IMR-90 (cell line): ENCODE measurements around the gene NDUFA1. TPM values are rescaled to one million over a fixed set of nuclear protein-coding genes. Genes with fewer than 3 reads are reported as not detected.

Experiments used
- ATAC-seq: fragments of 200-7000 bp; cut with Tn5 transposase; 2 replicates; pipeline ENCODE4 v1.9.1; 2020; ENCODE audit warnings: low read depth, mild to moderate bottlenecking, moderate library complexity
- BruUV-seq: library from RNA; stranded (reverse); fragments of 400-500 nt; replicated peaks from 2 replicates; lab custom pipeline; 2021; lab: Mats Ljungman, UMichigan
- CTCF ChIA-PET: fragments of 300-600 bp; formaldehyde crosslinking; extraction: SDS; loops from one replicate; lab custom pipeline; 2021; ENCODE audit warnings: antibody characterized with exemption; lab: Yijun Ruan, JAX
- POLR2A ChIA-PET: fragments of 300-600 bp; sonication (Branson Sonifier 250); formaldehyde crosslinking; loops from one replicate; lab custom pipeline; 2022; ENCODE audit warnings: antibody characterized with exemption; ENCODE audit not compliant: unreplicated experiment; lab: Charles Lee
- DNase-seq: peaks from one replicate; pipeline ENCODE4 v3.0.0; 2013
- H2AFZ ChIP-seq: replicated peaks from 2 replicates; pipeline ENCODE3; 2013; ENCODE audit warnings: low read length, mild to moderate bottlenecking; ENCODE audit not compliant: poor library complexity
- H2AK5ac ChIP-seq: 2 replicates; pipeline ENCODE4 v1.6.1; 2013; ENCODE audit warnings: low read depth, low read length, inconsistent platforms
- H2AK9ac ChIP-seq: replicated peaks from 2 replicates; pipeline ENCODE3; 2013; ENCODE audit warnings: mild to moderate bottlenecking, low read depth, low read length, moderate library complexity; ENCODE audit not compliant: poor library complexity
- H2BK120ac ChIP-seq: 2 replicates; pipeline ENCODE4 v1.6.1; 2013; ENCODE audit warnings: low read depth, low read length, inconsistent platforms
- H2BK15ac ChIP-seq: 3 replicates; pipeline ENCODE4 v1.6.1; 2013; ENCODE audit warnings: low read depth, low read length, inconsistent platforms
- H2BK20ac ChIP-seq: 2 replicates; pipeline ENCODE4 v1.6.1; 2013; ENCODE audit warnings: low read depth, mild to moderate bottlenecking, inconsistent platforms, low read length, moderate library complexity
- H2BK5ac ChIP-seq: 2 replicates; pipeline ENCODE4 v1.6.1; 2013; ENCODE audit warnings: mild to moderate bottlenecking, low read depth, low read length, inconsistent platforms; ENCODE audit not compliant: poor library complexity, severe bottlenecking
- H3K14ac ChIP-seq: replicated peaks from 2 replicates; pipeline ENCODE4 v1.6.1; 2013; ENCODE audit warnings: low read depth, low read length, inconsistent platforms
- H3K18ac ChIP-seq: 2 replicates; pipeline ENCODE4 v1.6.1; 2013; ENCODE audit warnings: low read depth, low read length, control low read depth
- H3K23ac ChIP-seq: 2 replicates; pipeline ENCODE4 v1.6.1; 2013; ENCODE audit warnings: low read depth, low read length, inconsistent platforms
- H3K27ac ChIP-seq: 2 replicates; pipeline ENCODE4 v1.5.1; 2013; ENCODE audit warnings: mild to moderate bottlenecking, control low read depth, low read length; ENCODE audit not compliant: insufficient read depth
- H3K27me3 ChIP-seq: 2 replicates; pipeline ENCODE4 v1.6.1; 2013; ENCODE audit warnings: low read length; ENCODE audit not compliant: control insufficient read depth, insufficient read depth
- H3K36me3 ChIP-seq: 2 replicates; pipeline ENCODE4 v1.6.1; 2013; ENCODE audit warnings: low read length, mixed read lengths; ENCODE audit not compliant: control insufficient read depth, insufficient read depth
- H3K4ac ChIP-seq: 2 replicates; pipeline ENCODE4 v1.6.1; 2013; ENCODE audit warnings: low read depth, low read length, inconsistent platforms
- H3K4me1 ChIP-seq: 2 replicates; pipeline ENCODE4 v1.6.1; 2013; ENCODE audit warnings: low read length, mixed read lengths; ENCODE audit not compliant: control insufficient read depth, insufficient read depth
- H3K4me2 ChIP-seq: 2 replicates; pipeline ENCODE4 v1.6.1; 2013; ENCODE audit warnings: low read depth, mild to moderate bottlenecking, control low read depth, low read length, moderate library complexity
- H3K4me3 ChIP-seq: 2 replicates; pipeline ENCODE4 v1.5.1; 2013; ENCODE audit warnings: low read depth, mild to moderate bottlenecking, control low read depth, low read length, moderate library complexity; ENCODE audit not compliant: insufficient read depth
- H3K56ac ChIP-seq: 2 replicates; pipeline ENCODE4 v1.6.1; 2013; ENCODE audit warnings: low read length, inconsistent platforms; ENCODE audit not compliant: insufficient read depth; ENCODE audit errors: extremely low read depth
- H3K79me1 ChIP-seq, 2 experiments: 2 replicates each; pipeline ENCODE4 v1.6.1; 2013; ENCODE audit warnings: low read length in 2 of 2, inconsistent platforms in 1 of 2, low read depth in 1 of 2
- H3K9ac ChIP-seq: 2 replicates; pipeline ENCODE4 v1.6.1; 2013; ENCODE audit warnings: low read depth, low read length, control low read depth
- H3K9me1 ChIP-seq: 2 replicates; pipeline ENCODE4 v1.6.1; 2013; ENCODE audit warnings: low read length, inconsistent platforms; ENCODE audit not compliant: insufficient read depth
- H3K9me3 ChIP-seq: 2 replicates; pipeline ENCODE4 v1.6.1; 2013; ENCODE audit warnings: low read length; ENCODE audit not compliant: control insufficient read depth, insufficient read depth
- H4K20me1 ChIP-seq: 2 replicates; pipeline ENCODE4 v1.6.1; 2013; ENCODE audit warnings: low read length, inconsistent platforms; ENCODE audit not compliant: insufficient read depth
- H4K5ac ChIP-seq: 2 replicates; pipeline ENCODE4 v1.6.1; 2013; ENCODE audit warnings: mild to moderate bottlenecking, low read depth, low read length, control low read depth
- H4K8ac ChIP-seq, 2 experiments: 2 replicates each; pipeline ENCODE4 v1.6.1; 2013; ENCODE audit warnings: low read depth in 2 of 2, low read length in 2 of 2, control low read depth in 1 of 2, inconsistent platforms in 1 of 2
- H4K91ac ChIP-seq: 2 replicates; pipeline ENCODE4 v1.6.1; 2013; ENCODE audit warnings: low read depth, low read length, inconsistent platforms; ENCODE audit not compliant: insufficient read depth
- BHLHE40 ChIP-seq: fragments of 150-350 bp; IDR thresholded peaks from 2 replicates; pipeline ENCODE4 v1.6.1; 2016; ENCODE audit warnings: mild to moderate bottlenecking, low read depth, low read length
- CEBPB ChIP-seq: IDR thresholded peaks from 2 replicates; pipeline ENCODE4 v1.6.1; 2012; ENCODE audit warnings: low read depth, low read length, improper control_type of control experiment
- CHD1 ChIP-seq: IDR thresholded peaks from 2 replicates; pipeline ENCODE4 v1.6.1; 2012; ENCODE audit warnings: low read depth, low read length, improper control_type of control experiment
- MAFK ChIP-seq: IDR thresholded peaks from 2 replicates; pipeline ENCODE4 v1.6.1; 2012; ENCODE audit warnings: low read depth, low read length, improper control_type of control experiment
- MAZ ChIP-seq: IDR thresholded peaks from 2 replicates; pipeline ENCODE4 v1.6.1; 2012; ENCODE audit warnings: low read depth, mild to moderate bottlenecking, low read length, improper control_type of control experiment, moderate library complexity, borderline replicate concordance
- MXI1 ChIP-seq: IDR thresholded peaks from 2 replicates; pipeline ENCODE4 v1.6.1; 2012; ENCODE audit warnings: low read depth, mild to moderate bottlenecking, low read length, moderate library complexity, borderline replicate concordance
- RAD21 ChIP-seq: IDR thresholded peaks from 2 replicates; pipeline ENCODE4 v1.6.1; 2012; ENCODE audit warnings: low read length, improper control_type of control experiment
- RFX5 ChIP-seq: IDR thresholded peaks from 2 replicates; pipeline ENCODE4 v1.8.0; 2012; ENCODE audit warnings: low read depth, mild to moderate bottlenecking, low read length, moderate library complexity
- SMC3 ChIP-seq: fragments of 150-350 bp; IDR thresholded peaks from 2 replicates; pipeline ENCODE4 v1.6.1; 2016; ENCODE audit warnings: low read depth, mild to moderate bottlenecking, antibody characterized with exemption, low read length, moderate library complexity
- WGBS, 2 experiments: methylation state at CpG; one replicate each; pipeline versions ENCODE4 v1.1.5 to v1.1.7; 2013; ENCODE audit warnings: missing lambda C conversion rate in 2 of 2; ENCODE audit not compliant: insufficient read length in 1 of 2; ENCODE audit errors: extremely low coverage in 2 of 2; 5-methylcytosine and 5-hydroxymethylcytosine counted together
- dilution Hi-C: fragments of 300-500 bp; cut with HindIII; formaldehyde crosslinking; loops from one replicate; pipeline ENCODE4 v1.14.3; 2018; ENCODE audit warnings: low sequenced_read_pairs; ENCODE audit not compliant: unreplicated experiment
- in situ Hi-C: fragments of 300-500 bp; cut with MboI; formaldehyde crosslinking; loops from 3 replicates; pipeline ENCODE4 v1.14.3; 2019; ENCODE audit warnings: low sequenced_read_pairs, inconsistent platforms, mixed read lengths
- intact Hi-C: fragments of 100-400 bp; cut with micrococcal nuclease; formaldehyde crosslinking; loops from 2 replicates; pipeline ENCODE4 v1.10.0; 2022
- polyA plus RNA-seq, 3 experiments: library from polyadenylated mRNA; depleted of rRNA; stranded (reverse); fragments of >200 nt; gene quantifications; 2 replicates each; pipeline ENCODE4 v1.2.3, GENCODE V29; 2012; ENCODE audit warnings: low replicate concordance in 1 of 3
- total RNA-seq: library from RNA; depleted of rRNA; stranded (reverse); fragments of >200 nt; gene quantifications from 2 replicates; pipeline ENCODE4 v1.2.3, GENCODE V29; 2012
- TF ChIP-seq, protein P1 (sequence below): conservative IDR thresholded peaks from 2 replicates; pipeline ENCODE4 v1.5.1; 2012; ENCODE audit warnings: mild to moderate bottlenecking, low read depth, low read length, improper control_type of control experiment
- TF ChIP-seq, protein P2 (sequence below): fragments of 150-350 bp; IDR thresholded peaks from 2 replicates; pipeline ENCODE4 v1.6.1; 2017; ENCODE audit warnings: mild to moderate bottlenecking, antibody characterized with exemption, low read length, low read depth
- TF ChIP-seq, protein P3 (sequence below): fragments of 150-350 bp; IDR thresholded peaks from 2 replicates; pipeline ENCODE4 v1.6.1; 2016; ENCODE audit warnings: low read depth, mild to moderate bottlenecking, low read length, moderate library complexity, borderline replicate concordance

Gene NDUFA1
- total and polyA plus RNA-seq, 2 of the 4 experiments (the other 2 are of a cell fraction), result 12.5 to 90.1 TPM

DNA sequence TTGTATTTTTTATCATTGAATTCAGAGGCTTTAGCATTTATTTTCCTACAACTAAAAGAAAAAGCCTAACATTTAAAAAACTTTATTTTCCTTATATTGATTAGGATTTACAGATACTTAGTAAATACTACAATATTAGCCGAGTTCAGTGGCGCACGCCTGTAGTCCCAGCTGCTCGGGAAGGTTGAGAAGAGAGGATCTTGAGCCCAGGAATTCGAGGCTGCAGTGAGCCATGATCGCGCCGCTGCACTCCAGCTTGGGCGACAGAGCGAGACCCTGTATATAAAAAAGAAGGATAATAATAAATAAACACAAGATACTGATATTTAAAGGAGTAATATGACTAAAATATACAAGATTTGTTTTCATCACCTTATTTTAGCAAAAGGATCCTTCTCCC is 18.2 kb upstream of the NDUFA1 start:
- Histone ChIP-seq H3K4ac (peak overlapping the region; percentile 55; the same call in 1 of the 2 replicates), H3K27ac (peak overlapping the region; percentile 50), H4K91ac (no peak overlapping the region), H2AK5ac (no peak overlapping the region), H3K4me1 (no peaks in the 10 kb centered on the region), H3K18ac (peak overlapping the region; percentile 9; the same call in 1 of the 2 replicates), H3K9ac (peak overlapping the region; percentile 55; the same call in 1 of the 2 replicates), H2BK120ac (no peak overlapping the region), H2AK9ac (no peak overlapping the region), H3K14ac (peak overlapping the region; percentile 46; the same call in 1 of the 2 replicates), H2BK15ac (no peak overlapping the region), H4K20me1 (no peaks in the 10 kb centered on the region), H3K27me3 (no peaks in the 10 kb centered on the region), H3K9me1 (no peaks in the 10 kb centered on the region), H3K56ac (no peak overlapping the region), H2BK5ac (peak overlapping the region; percentile 18), H2AFZ (peak overlapping the region; percentile 67), H3K9me3 (no peaks in the 10 kb centered on the region), H3K4me2 (peak overlapping the region; percentile 81), H3K23ac (no peak overlapping the region), H3K36me3 (no peaks in the 10 kb centered on the region), H4K8ac (peak overlapping the region; percentile 64 to 90), H4K5ac (peak overlapping the region; percentile 54; the same call in 1 of the 2 replicates), H2BK20ac (no peak overlapping the region), H3K4me3 (peak overlapping the region; percentile 59), H3K79me1 (peaks cover 0 to 4% of the 10 kb centered on the region in 2 experiments; a peak in 1 of 4 replicates)
- ChIA-PET CTCF (interaction anchor here (0.9 kb wide), 1 partner anchor 79 kb away, joined by 3 read pairs; no protein-coding TSS in a partner anchor), POLR2A (interaction anchor here (0.5 to 0.8 kb wide), 2 partner anchors 17 to 1128 kb away, joined by 3 read pairs; no protein-coding TSS in a partner anchor)
- WGBS, 2 experiments, result no CpG with 5 or more reads among the region's 10 CpGs
- no peak for ATAC-seq
- DNase-seq, result no peak
- no peak for TF ChIP-seq CEBPB
- TF ChIP-seq CHD1, result no peak
- TF ChIP-seq, protein P1, sequence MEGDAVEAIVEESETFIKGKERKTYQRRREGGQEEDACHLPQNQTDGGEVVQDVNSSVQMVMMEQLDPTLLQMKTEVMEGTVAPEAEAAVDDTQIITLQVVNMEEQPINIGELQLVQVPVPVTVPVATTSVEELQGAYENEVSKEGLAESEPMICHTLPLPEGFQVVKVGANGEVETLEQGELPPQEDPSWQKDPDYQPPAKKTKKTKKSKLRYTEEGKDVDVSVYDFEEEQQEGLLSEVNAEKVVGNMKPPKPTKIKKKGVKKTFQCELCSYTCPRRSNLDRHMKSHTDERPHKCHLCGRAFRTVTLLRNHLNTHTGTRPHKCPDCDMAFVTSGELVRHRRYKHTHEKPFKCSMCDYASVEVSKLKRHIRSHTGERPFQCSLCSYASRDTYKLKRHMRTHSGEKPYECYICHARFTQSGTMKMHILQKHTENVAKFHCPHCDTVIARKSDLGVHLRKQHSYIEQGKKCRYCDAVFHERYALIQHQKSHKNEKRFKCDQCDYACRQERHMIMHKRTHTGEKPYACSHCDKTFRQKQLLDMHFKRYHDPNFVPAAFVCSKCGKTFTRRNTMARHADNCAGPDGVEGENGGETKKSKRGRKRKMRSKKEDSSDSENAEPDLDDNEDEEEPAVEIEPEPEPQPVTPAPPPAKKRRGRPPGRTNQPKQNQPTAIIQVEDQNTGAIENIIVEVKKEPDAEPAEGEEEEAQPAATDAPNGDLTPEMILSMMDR, result no peak
- no peak for TF ChIP-seq MAZ
- TF ChIP-seq, protein P2, sequence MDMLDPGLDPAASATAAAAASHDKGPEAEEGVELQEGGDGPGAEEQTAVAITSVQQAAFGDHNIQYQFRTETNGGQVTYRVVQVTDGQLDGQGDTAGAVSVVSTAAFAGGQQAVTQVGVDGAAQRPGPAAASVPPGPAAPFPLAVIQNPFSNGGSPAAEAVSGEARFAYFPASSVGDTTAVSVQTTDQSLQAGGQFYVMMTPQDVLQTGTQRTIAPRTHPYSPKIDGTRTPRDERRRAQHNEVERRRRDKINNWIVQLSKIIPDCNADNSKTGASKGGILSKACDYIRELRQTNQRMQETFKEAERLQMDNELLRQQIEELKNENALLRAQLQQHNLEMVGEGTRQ, result no peak
- TF ChIP-seq SMC3, result no peak
- TF ChIP-seq RAD21, result no peak
- TF ChIP-seq BHLHE40, result no peak
- TF ChIP-seq, protein P3, sequence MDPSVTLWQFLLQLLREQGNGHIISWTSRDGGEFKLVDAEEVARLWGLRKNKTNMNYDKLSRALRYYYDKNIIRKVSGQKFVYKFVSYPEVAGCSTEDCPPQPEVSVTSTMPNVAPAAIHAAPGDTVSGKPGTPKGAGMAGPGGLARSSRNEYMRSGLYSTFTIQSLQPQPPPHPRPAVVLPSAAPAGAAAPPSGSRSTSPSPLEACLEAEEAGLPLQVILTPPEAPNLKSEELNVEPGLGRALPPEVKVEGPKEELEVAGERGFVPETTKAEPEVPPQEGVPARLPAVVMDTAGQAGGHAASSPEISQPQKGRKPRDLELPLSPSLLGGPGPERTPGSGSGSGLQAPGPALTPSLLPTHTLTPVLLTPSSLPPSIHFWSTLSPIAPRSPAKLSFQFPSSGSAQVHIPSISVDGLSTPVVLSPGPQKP, result no peak
- TF ChIP-seq RFX5, result no peak
- TF ChIP-seq MXI1, result no peak
- TF ChIP-seq MAFK, result no peak
- dilution Hi-C loops, result no loop called here
- in situ Hi-C loops, result no loop called here
- intact Hi-C loops, result loop anchor here (2.0 kb wide), 1 partner anchor 161 kb away; the partner anchor contains the start of gene SEPTIN6
- no TSS peak for BruUV-seq
